IMR-90 (cell line): ENCODE measurements around the gene SLC24A3. TPM values are rescaled to one million over a fixed set of nuclear protein-coding genes. Genes with fewer than 3 reads are reported as not detected.

ENCODE experiments used
- ATAC-seq: fragments of 200-7000 bp; cut with Tn5 transposase; 2 replicates; pipeline ENCODE4 v1.9.1; 2020; ENCODE audit warnings: low read depth, mild to moderate bottlenecking, moderate library complexity
- BruUV-seq: library from RNA; stranded (reverse); fragments of 400-500 nt; replicated peaks from 2 replicates; lab custom pipeline; 2021; lab: Mats Ljungman, UMichigan
- CTCF ChIA-PET: fragments of 300-600 bp; formaldehyde crosslinking; extraction: SDS; loops from one replicate; lab custom pipeline; 2021; ENCODE audit warnings: antibody characterized with exemption; lab: Yijun Ruan, JAX
- POLR2A ChIA-PET: fragments of 300-600 bp; sonication (Branson Sonifier 250); formaldehyde crosslinking; loops from one replicate; lab custom pipeline; 2022; ENCODE audit warnings: antibody characterized with exemption; ENCODE audit not compliant: unreplicated experiment; lab: Charles Lee
- DNase-seq: peaks from one replicate; pipeline ENCODE4 v3.0.0; 2013
- H2AFZ ChIP-seq: replicated peaks from 2 replicates; pipeline ENCODE3; 2013; ENCODE audit warnings: low read length, mild to moderate bottlenecking; ENCODE audit not compliant: poor library complexity
- H2AK5ac ChIP-seq: 2 replicates; pipeline ENCODE4 v1.6.1; 2013; ENCODE audit warnings: low read depth, low read length, inconsistent platforms
- H2AK9ac ChIP-seq: replicated peaks from 2 replicates; pipeline ENCODE3; 2013; ENCODE audit warnings: mild to moderate bottlenecking, low read depth, low read length, moderate library complexity; ENCODE audit not compliant: poor library complexity
- H2BK120ac ChIP-seq: 2 replicates; pipeline ENCODE4 v1.6.1; 2013; ENCODE audit warnings: low read depth, low read length, inconsistent platforms
- H2BK15ac ChIP-seq: 3 replicates; pipeline ENCODE4 v1.6.1; 2013; ENCODE audit warnings: low read depth, low read length, inconsistent platforms
- H2BK20ac ChIP-seq: 2 replicates; pipeline ENCODE4 v1.6.1; 2013; ENCODE audit warnings: low read depth, mild to moderate bottlenecking, inconsistent platforms, low read length, moderate library complexity
- H2BK5ac ChIP-seq: 2 replicates; pipeline ENCODE4 v1.6.1; 2013; ENCODE audit warnings: mild to moderate bottlenecking, low read depth, low read length, inconsistent platforms; ENCODE audit not compliant: poor library complexity, severe bottlenecking
- H3K14ac ChIP-seq: replicated peaks from 2 replicates; pipeline ENCODE4 v1.6.1; 2013; ENCODE audit warnings: low read depth, low read length, inconsistent platforms
- H3K18ac ChIP-seq: 2 replicates; pipeline ENCODE4 v1.6.1; 2013; ENCODE audit warnings: low read depth, low read length, control low read depth
- H3K23ac ChIP-seq: 2 replicates; pipeline ENCODE4 v1.6.1; 2013; ENCODE audit warnings: low read depth, low read length, inconsistent platforms
- H3K27ac ChIP-seq: 2 replicates; pipeline ENCODE4 v1.5.1; 2013; ENCODE audit warnings: mild to moderate bottlenecking, control low read depth, low read length; ENCODE audit not compliant: insufficient read depth
- H3K27me3 ChIP-seq: 2 replicates; pipeline ENCODE4 v1.6.1; 2013; ENCODE audit warnings: low read length; ENCODE audit not compliant: control insufficient read depth, insufficient read depth
- H3K36me3 ChIP-seq: 2 replicates; pipeline ENCODE4 v1.6.1; 2013; ENCODE audit warnings: low read length, mixed read lengths; ENCODE audit not compliant: control insufficient read depth, insufficient read depth
- H3K4ac ChIP-seq: 2 replicates; pipeline ENCODE4 v1.6.1; 2013; ENCODE audit warnings: low read depth, low read length, inconsistent platforms
- H3K4me1 ChIP-seq: 2 replicates; pipeline ENCODE4 v1.6.1; 2013; ENCODE audit warnings: low read length, mixed read lengths; ENCODE audit not compliant: control insufficient read depth, insufficient read depth
- H3K4me2 ChIP-seq: 2 replicates; pipeline ENCODE4 v1.6.1; 2013; ENCODE audit warnings: low read depth, mild to moderate bottlenecking, control low read depth, low read length, moderate library complexity
- H3K4me3 ChIP-seq: 2 replicates; pipeline ENCODE4 v1.5.1; 2013; ENCODE audit warnings: low read depth, mild to moderate bottlenecking, control low read depth, low read length, moderate library complexity; ENCODE audit not compliant: insufficient read depth
- H3K56ac ChIP-seq: 2 replicates; pipeline ENCODE4 v1.6.1; 2013; ENCODE audit warnings: low read length, inconsistent platforms; ENCODE audit not compliant: insufficient read depth; ENCODE audit errors: extremely low read depth
- H3K79me1 ChIP-seq, 2 experiments: 2 replicates each; pipeline ENCODE4 v1.6.1; 2013; ENCODE audit warnings: low read length in 2 of 2, inconsistent platforms in 1 of 2, low read depth in 1 of 2
- H3K9ac ChIP-seq: 2 replicates; pipeline ENCODE4 v1.6.1; 2013; ENCODE audit warnings: low read depth, low read length, control low read depth
- H3K9me1 ChIP-seq: 2 replicates; pipeline ENCODE4 v1.6.1; 2013; ENCODE audit warnings: low read length, inconsistent platforms; ENCODE audit not compliant: insufficient read depth
- H3K9me3 ChIP-seq: 2 replicates; pipeline ENCODE4 v1.6.1; 2013; ENCODE audit warnings: low read length; ENCODE audit not compliant: control insufficient read depth, insufficient read depth
- H4K20me1 ChIP-seq: 2 replicates; pipeline ENCODE4 v1.6.1; 2013; ENCODE audit warnings: low read length, inconsistent platforms; ENCODE audit not compliant: insufficient read depth
- H4K5ac ChIP-seq: 2 replicates; pipeline ENCODE4 v1.6.1; 2013; ENCODE audit warnings: mild to moderate bottlenecking, low read depth, low read length, control low read depth
- H4K8ac ChIP-seq, 2 experiments: 2 replicates each; pipeline ENCODE4 v1.6.1; 2013; ENCODE audit warnings: low read depth in 2 of 2, low read length in 2 of 2, control low read depth in 1 of 2, inconsistent platforms in 1 of 2
- H4K91ac ChIP-seq: 2 replicates; pipeline ENCODE4 v1.6.1; 2013; ENCODE audit warnings: low read depth, low read length, inconsistent platforms; ENCODE audit not compliant: insufficient read depth
- BHLHE40 ChIP-seq: fragments of 150-350 bp; IDR thresholded peaks from 2 replicates; pipeline ENCODE4 v1.6.1; 2016; ENCODE audit warnings: mild to moderate bottlenecking, low read depth, low read length
- CEBPB ChIP-seq: IDR thresholded peaks from 2 replicates; pipeline ENCODE4 v1.6.1; 2012; ENCODE audit warnings: low read depth, low read length, improper control_type of control experiment
- CHD1 ChIP-seq: IDR thresholded peaks from 2 replicates; pipeline ENCODE4 v1.6.1; 2012; ENCODE audit warnings: low read depth, low read length, improper control_type of control experiment
- CTCF ChIP-seq: conservative IDR thresholded peaks from 2 replicates; pipeline ENCODE4 v1.5.1; 2012; ENCODE audit warnings: mild to moderate bottlenecking, low read depth, low read length, improper control_type of control experiment
- ELK1 ChIP-seq: fragments of 150-350 bp; IDR thresholded peaks from 2 replicates; pipeline ENCODE4 v1.6.1; 2016; ENCODE audit warnings: low read depth, mild to moderate bottlenecking, low read length, moderate library complexity, borderline replicate concordance
- FOS ChIP-seq: fragments of 150-350 bp; IDR thresholded peaks from 2 replicates; pipeline ENCODE4 v1.6.1; 2016; ENCODE audit warnings: low read depth, low read length
- MAFK ChIP-seq: IDR thresholded peaks from 2 replicates; pipeline ENCODE4 v1.6.1; 2012; ENCODE audit warnings: low read depth, low read length, improper control_type of control experiment
- MAZ ChIP-seq: IDR thresholded peaks from 2 replicates; pipeline ENCODE4 v1.6.1; 2012; ENCODE audit warnings: low read depth, mild to moderate bottlenecking, low read length, improper control_type of control experiment, moderate library complexity, borderline replicate concordance
- MXI1 ChIP-seq: IDR thresholded peaks from 2 replicates; pipeline ENCODE4 v1.6.1; 2012; ENCODE audit warnings: low read depth, mild to moderate bottlenecking, low read length, moderate library complexity, borderline replicate concordance
- NFE2L2 ChIP-seq: fragments of 150-350 bp; IDR thresholded peaks from 2 replicates; pipeline ENCODE4 v1.6.1; 2016; ENCODE audit warnings: low read depth, mild to moderate bottlenecking, low read length
- POLR2A ChIP-seq: IDR thresholded peaks from 2 replicates; pipeline ENCODE4 v1.6.1; 2012; ENCODE audit warnings: mild to moderate bottlenecking, low read depth, low read length
- RAD21 ChIP-seq: IDR thresholded peaks from 2 replicates; pipeline ENCODE4 v1.6.1; 2012; ENCODE audit warnings: low read length, improper control_type of control experiment
- RCOR1 ChIP-seq: IDR thresholded peaks from 2 replicates; pipeline ENCODE4 v1.6.1; 2012; ENCODE audit warnings: mild to moderate bottlenecking, low read length, improper control_type of control experiment; ENCODE audit not compliant: insufficient replicate concordance
- RFX5 ChIP-seq: IDR thresholded peaks from 2 replicates; pipeline ENCODE4 v1.8.0; 2012; ENCODE audit warnings: low read depth, mild to moderate bottlenecking, low read length, moderate library complexity
- SMC3 ChIP-seq: fragments of 150-350 bp; IDR thresholded peaks from 2 replicates; pipeline ENCODE4 v1.6.1; 2016; ENCODE audit warnings: low read depth, mild to moderate bottlenecking, antibody characterized with exemption, low read length, moderate library complexity
- USF2 ChIP-seq: fragments of 150-350 bp; IDR thresholded peaks from 2 replicates; pipeline ENCODE4 v1.6.1; 2017; ENCODE audit warnings: mild to moderate bottlenecking, antibody characterized with exemption, low read length, low read depth
- WGBS, 2 experiments: methylation state at CpG; one replicate each; pipeline versions ENCODE4 v1.1.5 to v1.1.7; 2013; ENCODE audit warnings: missing lambda C conversion rate in 2 of 2; ENCODE audit not compliant: insufficient read length in 1 of 2; ENCODE audit errors: extremely low coverage in 2 of 2; 5-methylcytosine and 5-hydroxymethylcytosine counted together
- dilution Hi-C: fragments of 300-500 bp; cut with HindIII; formaldehyde crosslinking; loops from one replicate; pipeline ENCODE4 v1.14.3; 2018; ENCODE audit warnings: low sequenced_read_pairs; ENCODE audit not compliant: unreplicated experiment
- in situ Hi-C: fragments of 300-500 bp; cut with MboI; formaldehyde crosslinking; loops from 3 replicates; pipeline ENCODE4 v1.14.3; 2019; ENCODE audit warnings: low sequenced_read_pairs, inconsistent platforms, mixed read lengths
- intact Hi-C: fragments of 100-400 bp; cut with micrococcal nuclease; formaldehyde crosslinking; loops from 2 replicates; pipeline ENCODE4 v1.10.0; 2022
- polyA plus RNA-seq, 3 experiments: library from polyadenylated mRNA; depleted of rRNA; stranded (reverse); fragments of >200 nt; gene quantifications; 2 replicates each; pipeline ENCODE4 v1.2.3, GENCODE V29; 2012; ENCODE audit warnings: low replicate concordance in 1 of 3
- total RNA-seq: library from RNA; depleted of rRNA; stranded (reverse); fragments of >200 nt; gene quantifications from 2 replicates; pipeline ENCODE4 v1.2.3, GENCODE V29; 2012

SLC24A3 gene
- total and polyA plus RNA-seq, 2 of the 4 experiments (the other 2 are of a cell fraction), result not detected

GRCh38 chr20:19408971-19409370 is 196.5 kb downstream of the SLC24A3 start:
- no peak overlapping the region for H3K4me2 ChIP-seq
- DNase-seq (no peak), ATAC-seq (no peak)
- no peak overlapping the region for H3K27ac ChIP-seq
- H3K23ac ChIP-seq, result no peak overlapping the region
- H3K14ac ChIP-seq, result no peak overlapping the region
- H3K9ac ChIP-seq, result no peak overlapping the region
- H2BK15ac ChIP-seq, result no peak overlapping the region
- no peak overlapping the region for H2AK9ac ChIP-seq
- no peak overlapping the region for H4K8ac ChIP-seq
- H2AFZ ChIP-seq, result no peak overlapping the region
- H3K36me3 ChIP-seq, result no peaks in the 10 kb centered on the region
- dilution Hi-C loops (no loop called here), intact Hi-C loops (no loop called here), in situ Hi-C loops (no loop called here)
- H3K56ac ChIP-seq, result no peak overlapping the region
- no CpG with 5 or more reads among the region's 4 CpGs for WGBS, 2 experiments
- H3K9me1 ChIP-seq, result no peaks in the 10 kb centered on the region
- ChIA-PET POLR2A (no interaction called here), CTCF (no interaction called here)
- no peaks in the 10 kb centered on the region for H3K79me1 ChIP-seq
- no TSS peak for BruUV-seq
- H3K4me3 ChIP-seq, result no peak overlapping the region
- no peak overlapping the region for H4K91ac ChIP-seq
- H2BK120ac ChIP-seq, result no peak overlapping the region
- no peak overlapping the region for H2BK5ac ChIP-seq
- no peaks in the 10 kb centered on the region for H4K20me1 ChIP-seq
- TF ChIP-seq CHD1 (no peak), RAD21 (no peak), POLR2A (no peak), ELK1 (no peak), CEBPB (no peak), RCOR1 (no peak), USF2 (no peak), SMC3 (no peak), MAFK (no peak), RFX5 (no peak), FOS (no peak), CTCF (no peak), MXI1 (no peak), BHLHE40 (no peak), MAZ (no peak), NFE2L2 (no peak)
- H2AK5ac ChIP-seq, result no peak overlapping the region
- no peaks in the 10 kb centered on the region; the same call in 1 of the 2 replicates for H3K9me3 ChIP-seq
- no peak overlapping the region for H3K18ac ChIP-seq
- no peaks in the 10 kb centered on the region for H3K27me3 ChIP-seq
- H3K4ac ChIP-seq, result no peak overlapping the region
- H4K5ac ChIP-seq, result no peak overlapping the region
- no peak overlapping the region for H2BK20ac ChIP-seq
- H3K4me1 ChIP-seq, result no peaks in the 10 kb centered on the region
